Keratinocyte (primary cell): ENCODE results near the gene GRPEL1. TPM values are rescaled to one million over a fixed set of nuclear protein-coding genes. Genes with fewer than 3 reads are reported as not detected.

Experiments
- DNase-seq: peaks from one replicate; pipeline ENCODE4 v3.0.0-alpha.2; 2011; ENCODE audit warnings: low read depth, missing footprints, low spot score
- FAIRE-seq: peaks from 2 replicates; lab custom pipeline; 2011; peaks lifted over from hg19 to GRCh38; lab: Jason Lieb, UNC
- H2AFZ ChIP-seq: 2 replicates; pipeline ENCODE4 v1.6.0; 2012; ENCODE audit warnings: low read length, control low read depth, inconsistent platforms; ENCODE audit not compliant: control insufficient read depth
- H3K27ac ChIP-seq: 2 replicates; pipeline ENCODE4 v1.5.1; 2011; ENCODE audit warnings: low read length; ENCODE audit not compliant: control insufficient read depth, insufficient read depth
- H3K27me3 ChIP-seq: 3 replicates; pipeline ENCODE4 v1.6.0; 2011; ENCODE audit warnings: low read length; ENCODE audit not compliant: control insufficient read depth, insufficient read depth; ENCODE audit errors: extremely low read depth
- H3K36me3 ChIP-seq, 2 experiments: 2 replicates in 1 of 2; 3 replicates in 1 of 2; pipeline ENCODE4 v1.5.1; 2011; ENCODE audit warnings: low read length in 2 of 2, mild to moderate bottlenecking in 1 of 2; ENCODE audit not compliant: control insufficient read depth in 2 of 2, insufficient read depth in 2 of 2; ENCODE audit errors: extremely low read depth in 1 of 2
- H3K4me1 ChIP-seq: 3 replicates; pipeline ENCODE4 v1.5.1; 2011; ENCODE audit warnings: low read length; ENCODE audit not compliant: control insufficient read depth, insufficient read depth; ENCODE audit errors: extremely low read depth
- H3K4me2 ChIP-seq: 3 replicates; pipeline ENCODE4 v1.6.0; 2011; ENCODE audit warnings: low read depth, low read length; ENCODE audit not compliant: control insufficient read depth, insufficient read depth; ENCODE audit errors: extremely low read depth
- H3K4me3 ChIP-seq, 3 experiments: fragments of 200-600 bp in 1 of 3; sonication (generic) in 1 of 3; 2 replicates in 2 of 3; 3 replicates in 1 of 3; pipeline ENCODE4 v1.5.1; 2011 to 2016; ENCODE audit warnings: low read length in 3 of 3, mild to moderate bottlenecking in 3 of 3, control low read depth in 2 of 3, inconsistent platforms in 1 of 3, low read depth in 1 of 3, mixed read lengths in 1 of 3, mixed run types in 1 of 3, moderate library complexity in 1 of 3; ENCODE audit not compliant: control insufficient read depth in 2 of 3, insufficient read depth in 2 of 3; ENCODE audit errors: extremely low read depth in 1 of 3
- H3K79me2 ChIP-seq: 2 replicates; pipeline ENCODE4 v1.6.0; 2012; ENCODE audit warnings: low read length; ENCODE audit not compliant: control insufficient read depth, insufficient read depth
- H3K9ac ChIP-seq: 3 replicates; pipeline ENCODE4 v1.6.0; 2011; ENCODE audit warnings: low read length; ENCODE audit not compliant: control insufficient read depth, insufficient read depth; ENCODE audit errors: extremely low read depth
- H3K9me1 ChIP-seq: 3 replicates; pipeline ENCODE4 v1.6.0; 2011; ENCODE audit warnings: low read length; ENCODE audit not compliant: control insufficient read depth, insufficient read depth; ENCODE audit errors: extremely low read depth
- H3K9me3 ChIP-seq: 2 replicates; pipeline ENCODE4 v1.5.1; 2012; ENCODE audit warnings: low read depth, low read length; ENCODE audit not compliant: control insufficient read depth
- H4K20me1 ChIP-seq: 3 replicates; pipeline ENCODE4 v1.6.0; 2011; ENCODE audit warnings: low read length; ENCODE audit not compliant: control insufficient read depth, insufficient read depth; ENCODE audit errors: extremely low read depth
- CTCF ChIP-seq, 3 experiments: IDR thresholded peaks in 1 of 3; conservative IDR thresholded peaks in 1 of 3; optimal IDR thresholded peaks in 1 of 3; 2 replicates in 2 of 3; 3 replicates in 1 of 3; pipeline versions ENCODE3 to v1.5.1; 2011; ENCODE audit warnings: low read length in 3 of 3, mild to moderate bottlenecking in 3 of 3, moderate library complexity in 2 of 3, control low read depth in 1 of 3, inconsistent platforms in 1 of 3; ENCODE audit not compliant: insufficient read depth in 2 of 3; ENCODE audit errors: extremely low read depth in 1 of 3
- EZH2 ChIP-seq: IDR thresholded peaks from one replicate; pipeline ENCODE4 v1.6.1; 2012; ENCODE audit warnings: inconsistent platforms, mild to moderate bottlenecking, low read length, moderate library complexity
- dilution Hi-C: fragments of 300-500 bp; cut with MboI; formaldehyde crosslinking; loops from one replicate; pipeline ENCODE4 v1.7.0; 2020; ENCODE audit warnings: low sequenced_read_pairs; ENCODE audit not compliant: extremely low pct_ligation_motif_present
- polyA plus RNA-seq, 5 experiments: library from polyadenylated mRNA; depleted of rRNA in 3 of 5; stranded (reverse) in 3 of 5; stranded (forward) in 1 of 5; unstranded in 1 of 5; fragments of >200 nt; gene quantifications; 1 replicate in 1 of 5; 2 replicates in 3 of 5; 3 replicates in 1 of 5; pipeline versions ENCODE4 v1.2.1 to v1.2.3, GENCODE V29; 2011 to 2012; ENCODE audit warnings: missing spikeins in 2 of 5, low read depth in 1 of 5, low replicate concordance in 1 of 5

The GRPEL1 gene
- polyA plus RNA-seq, 1 donor (not counting 4 experiments of a cell fraction or from before 2014, with no cell fraction given), result 59.1 TPM

DNA sequence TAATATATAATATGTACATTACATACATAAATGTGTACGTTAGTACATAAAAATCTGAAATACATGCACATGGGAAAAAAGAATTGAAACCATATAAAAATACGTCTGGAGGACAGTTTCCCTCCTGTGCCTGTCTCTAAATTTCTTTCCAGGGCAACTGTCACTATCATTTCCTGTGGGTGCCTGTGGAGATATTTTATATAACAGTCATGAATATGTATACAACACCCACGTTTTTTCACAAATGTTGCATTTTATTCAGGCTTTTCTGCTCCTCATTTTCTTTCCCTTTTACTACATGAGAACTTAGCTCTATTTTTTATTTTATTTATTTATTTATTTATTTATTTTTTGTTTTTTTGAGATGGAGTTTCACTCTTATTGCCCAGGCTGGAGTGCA is 24.2 kb upstream of the GRPEL1 start:
- TF ChIP-seq CTCF (optimal IDR thresholded peaks at IDR 0.05 in 1 of 3, IDR thresholded peaks at IDR 0.05 in 1 of 3, conservative IDR thresholded peaks at IDR 0.05 in 1 of 3; ENCODE audit: extremely low read depth in 1 of 3, insufficient read depth in 2 of 3, low read length in 3 of 3) (no peak), EZH2 (no peak)
- Histone ChIP-seq H3K9ac (no peak overlapping the region), H3K9me3 (no peaks in the 10 kb centered on the region), H2AFZ (no peak overlapping the region), H3K79me2 (no peaks in the 10 kb centered on the region), H3K4me1 (no peaks in the 10 kb centered on the region), H3K4me3 (no peak overlapping the region), H3K9me1 (no peaks in the 10 kb centered on the region), H4K20me1 (no peaks in the 10 kb centered on the region), H3K36me3 (no peaks in the 10 kb centered on the region), H3K27me3 (peaks cover 21% of the 10 kb centered on the region), H3K4me2 (no peak overlapping the region), H3K27ac (no peak overlapping the region)
- no peak for DNase-seq
- dilution Hi-C loops, result no loop called here
- no peak for FAIRE-seq

GRCh38 chr4:7089213-7089986 is 21.5 kb upstream of the GRPEL1 start:
- Histone ChIP-seq H3K9me3 (no peaks in the 10 kb centered on the region), H2AFZ (no peak overlapping the region), H3K9me1 (no peaks in the 10 kb centered on the region), H3K4me1 (no peaks in the 10 kb centered on the region), H3K27ac (no peak overlapping the region), H4K20me1 (no peaks in the 10 kb centered on the region), H3K4me3 (no peak overlapping the region), H3K79me2 (no peaks in the 10 kb centered on the region), H3K9ac (no peak overlapping the region), H3K36me3 (no peaks in the 10 kb centered on the region), H3K4me2 (no peak overlapping the region), H3K27me3 (peaks cover 5% of the 10 kb centered on the region)
- dilution Hi-C loops, result no loop called here
- DNase-seq (no peak), FAIRE-seq (no peak)
- no peak for TF ChIP-seq CTCF (optimal IDR thresholded peaks at IDR 0.05 in 1 of 3, IDR thresholded peaks at IDR 0.05 in 1 of 3, conservative IDR thresholded peaks at IDR 0.05 in 1 of 3; ENCODE audit: extremely low read depth in 1 of 3, insufficient read depth in 2 of 3, low read length in 3 of 3)
- no peak for TF ChIP-seq EZH2
